Skeletal muscle tissue (tissue), 4 donors: ENCODE results near the gene RFX8. TPM values are rescaled to one million over a fixed set of nuclear protein-coding genes. Genes with fewer than 3 reads are reported as not detected.

Experiments used
- H3K27ac ChIP-seq: one replicate; pipeline ENCODE4 v1.7.0; 2013; ENCODE audit warnings: mild to moderate bottlenecking, low read depth, low read length, inconsistent platforms
- H3K27me3 ChIP-seq, 3 donors: one replicate each; pipeline ENCODE4 v1.7.0; 2013; ENCODE audit warnings: low read length in 3 of 3; ENCODE audit not compliant: control insufficient read depth in 3 of 3, insufficient read depth in 3 of 3
- H3K36me3 ChIP-seq, 3 donors: one replicate each; pipeline ENCODE4 v1.7.0; 2013; ENCODE audit warnings: low read length in 3 of 3; ENCODE audit not compliant: control insufficient read depth in 3 of 3, insufficient read depth in 3 of 3
- H3K4me1 ChIP-seq, 3 donors: one replicate each; pipeline ENCODE4 v1.7.0; 2013; ENCODE audit warnings: low read length in 3 of 3, mild to moderate bottlenecking in 3 of 3; ENCODE audit not compliant: control insufficient read depth in 3 of 3, insufficient read depth in 3 of 3
- H3K4me3 ChIP-seq, 3 donors: one replicate each; pipeline ENCODE4 v1.7.0; 2013; ENCODE audit warnings: low read length in 3 of 3
- H3K9ac ChIP-seq, 3 donors: one replicate each; pipeline ENCODE4 v1.7.0; 2013; ENCODE audit warnings: low read length in 3 of 3, mild to moderate bottlenecking in 3 of 3, moderate library complexity in 2 of 3, low read depth in 1 of 3
- H3K9me3 ChIP-seq, 3 donors: one replicate each; pipeline ENCODE4 v1.7.0; 2013; ENCODE audit warnings: low read length in 3 of 3; ENCODE audit not compliant: control insufficient read depth in 3 of 3
- total RNA-seq: library from RNA; depleted of rRNA; stranded (reverse); fragments of >200 nt; gene quantifications from one replicate; pipeline ENCODE4 v1.2.3, GENCODE V29; 2014
- donor health status: Osteomylitis.

Gene RFX8
- total RNA-seq, 1 donor from 2014 or later, result under 0.01 TPM

GRCh38 chr2:101395545-101396315 lies 79.2 kb downstream of the RFX8 start:
- no peaks in the 10 kb centered on the region for H3K36me3 ChIP-seq
- H3K27me3 ChIP-seq, result peaks cover 1 to 3% (median 2%) of the 10 kb centered on the region in 3 donors
- no peak overlapping the region for H3K4me3 ChIP-seq
- H3K9ac ChIP-seq, result no peak overlapping the region
- no peaks in the 10 kb centered on the region for H3K9me3 ChIP-seq
- H3K27ac ChIP-seq, result no peak overlapping the region
- no peaks in the 10 kb centered on the region for H3K4me1 ChIP-seq

- peaks cover 13 to 43% (median 29%) of the 10 kb centered on the region in 3 donors for H3K27me3 ChIP-seq
- no peaks in the 10 kb centered on the region for H3K9me3 ChIP-seq
- H3K4me3 ChIP-seq, result no peak overlapping the region
Measured at GRCh38 chr2:101388232-101388631, 86.7 kb downstream of the RFX8 start.

GRCh38 chr2:101387151-101387834 lies 87.6 kb downstream of the RFX8 start, which contains the start of gene CREG2:
TSS of gene CREG2 (minus strand) at chr2:101387503. CDS start at chr2:101387457, 46 bp downstream.
- peak within 1 kb of the TSS; percentile 35 to 70 (median 54) for H3K4me3 ChIP-seq
- peak within 1 kb of the TSS in 1 of 3 donors; percentile 60 for H3K9ac ChIP-seq
- no peaks in the 10 kb centered on the region for H3K36me3 ChIP-seq
- no peak within 1 kb of the TSS for H3K27ac ChIP-seq
- no peaks in the 10 kb centered on the region for H3K9me3 ChIP-seq
- H3K27me3 ChIP-seq, result peaks cover 13 to 50% (median 29%) of the 10 kb centered on the region in 3 donors
- peaks cover 9 to 11% (median 10%) of the 10 kb centered on the region in 3 donors for H3K4me1 ChIP-seq

More at GRCh38 chr2:101388232-101388631, 86.7 kb downstream of the RFX8 start:
- Histone ChIP-seq H3K36me3 (no peaks in the 10 kb centered on the region), H3K4me1 (peaks cover 9 to 11% (median 10%) of the 10 kb centered on the region in 3 donors), H3K9ac (no peak overlapping the region), H3K27ac (no peak overlapping the region)

- Histone ChIP-seq H3K9ac (peak overlapping the region in 1 of 3 donors; percentile 60), H3K4me1 (peaks cover 9 to 11% (median 10%) of the 10 kb centered on the region in 3 donors), H3K4me3 (peak overlapping the region in 2 of 3 donors; percentile 54 to 70), H3K27me3 (peaks cover 13 to 51% (median 29%) of the 10 kb centered on the region in 3 donors), H3K36me3 (no peaks in the 10 kb centered on the region), H3K27ac (no peak overlapping the region), H3K9me3 (no peaks in the 10 kb centered on the region)
Measured at GRCh38 chr2:101386599-101387150, 88.2 kb downstream of the RFX8 start.

GRCh38 chr2:101383016-101383541 lies 91.8 kb downstream of the RFX8 start:
- H3K9ac ChIP-seq, result no peak overlapping the region
- H3K9me3 ChIP-seq, result no peaks in the 10 kb centered on the region
- peaks cover 13 to 44% (median 31%) of the 10 kb centered on the region in 3 donors for H3K27me3 ChIP-seq
- H3K27ac ChIP-seq, result no peak overlapping the region
- no peak overlapping the region for H3K4me3 ChIP-seq
- peaks cover 9 to 16% (median 11%) of the 10 kb centered on the region in 3 donors for H3K4me1 ChIP-seq
- no peaks in the 10 kb centered on the region for H3K36me3 ChIP-seq

- Histone ChIP-seq H3K27ac (no peak overlapping the region), H3K4me1 (peaks cover 6 to 13% (median 8%) of the 10 kb centered on the region in 3 donors), H3K9ac (no peak overlapping the region), H3K27me3 (peaks cover 13 to 37% (median 26%) of the 10 kb centered on the region in 3 donors), H3K9me3 (no peaks in the 10 kb centered on the region), H3K4me3 (no peak overlapping the region), H3K36me3 (no peaks in the 10 kb centered on the region)
Measured at GRCh38 chr2:101382442-101382841, 92.5 kb downstream of the RFX8 start.

GRCh38 chr2:101380376-101380775 lies 94.5 kb downstream of the RFX8 start:
- Histone ChIP-seq H3K4me1 (peaks cover 0 to 6% (median 0%) of the 10 kb centered on the region in 3 donors), H3K27me3 (peaks cover 6 to 22% (median 15%) of the 10 kb centered on the region in 3 donors), H3K27ac (no peak overlapping the region), H3K9me3 (no peaks in the 10 kb centered on the region), H3K4me3 (no peak overlapping the region), H3K9ac (no peak overlapping the region), H3K36me3 (no peaks in the 10 kb centered on the region)

GRCh38 chr2:101379091-101379490 lies 95.8 kb downstream of the RFX8 start:
- H3K27ac ChIP-seq, result no peak overlapping the region
- no peaks in the 10 kb centered on the region for H3K9me3 ChIP-seq
- H3K36me3 ChIP-seq, result no peaks in the 10 kb centered on the region
- peaks cover 0 to 17% (median 11%) of the 10 kb centered on the region in 3 donors for H3K27me3 ChIP-seq
- peaks cover 0 to 6% (median 0%) of the 10 kb centered on the region in 3 donors for H3K4me1 ChIP-seq
- H3K9ac ChIP-seq, result no peak overlapping the region
- H3K4me3 ChIP-seq, result no peak overlapping the region

GRCh38 chr2:101375653-101376052 lies 99.3 kb downstream of the RFX8 start:
- Histone ChIP-seq H3K9ac (no peak overlapping the region), H3K27me3 (no peaks in the 10 kb centered on the region), H3K4me3 (no peak overlapping the region), H3K36me3 (no peaks in the 10 kb centered on the region), H3K27ac (no peak overlapping the region), H3K9me3 (no peaks in the 10 kb centered on the region), H3K4me1 (peaks cover 0 to 3% (median 0%) of the 10 kb centered on the region in 3 donors)
